Left lung (tissue), 10 donors: ENCODE measurements around the gene MAST4. TPM values are rescaled to one million over a fixed set of nuclear protein-coding genes. Genes with fewer than 3 reads are reported as not detected.
A peak's percentile ranks its signal among the peaks of the same experiment; 100 is the strongest.

Source experiments
- ATAC-seq: fragments of 200-7000 bp; cut with Tn5 transposase; one replicate; pipeline ENCODE4 v1.9.1; 2020; ENCODE audit warnings: moderate library complexity
- DNase-seq, 4 donors: peaks; one replicate each; pipeline ENCODE4 v3.0.0-alpha.2; 2013 to 2020
- H3K27ac ChIP-seq, 2 donors: fragments of 200-600 bp; sonication (generic) in 1 of 2; one replicate each; pipeline versions ENCODE4 v1.5.0 to v1.8.0; 2020 to 2021
- H3K27me3 ChIP-seq, 2 donors: fragments of 200-600 bp; sonication (generic) in 1 of 2; one replicate each; pipeline versions ENCODE4 v1.5.0 to v1.8.0; 2020 to 2021
- H3K36me3 ChIP-seq, 2 donors: fragments of 200-600 bp; sonication (generic) in 1 of 2; one replicate each; pipeline versions ENCODE4 v1.5.0 to v1.8.0; 2020 to 2021
- H3K4me1 ChIP-seq, 2 donors: fragments of 200-600 bp; one replicate each; pipeline ENCODE4 v1.8.0; 2021
- H3K4me3 ChIP-seq, 2 donors: fragments of 200-600 bp; sonication (generic) in 1 of 2; one replicate each; pipeline versions ENCODE4 v1.5.0 to v1.8.0; 2020 to 2021; ENCODE audit warnings: mild to moderate bottlenecking in 1 of 2
- H3K9me3 ChIP-seq, 2 donors: fragments of 200-600 bp; sonication (generic) in 1 of 2; one replicate each; pipeline versions ENCODE4 v1.5.0 to v1.8.0; 2020 to 2021
- intact Hi-C, 2 donors: fragments of 100-400 bp; cut with DNase I; formaldehyde crosslinking; loops; one replicate each; pipeline versions ENCODE4 v1.11.2 to v1.14.2; 2022
- polyA plus RNA-seq, 6 donors: library from polyadenylated mRNA; unstranded; fragments of 120-200 nt; gene quantifications; one replicate each; pipeline ENCODE4 v1.2.1, GENCODE V29; 2013; ENCODE audit not compliant: insufficient read length in 6 of 6
- total RNA-seq, 2 donors: library from RNA; stranded (reverse); fragmentation: NEBNext Ultra II Directional; extraction: Animal tissue kit (Norgen Biotek cat#: 25700); gene quantifications; one replicate each; pipeline ENCODE4 v1.2.1, GENCODE V29; 2021
- TF ChIP-seq, protein P1 (sequence below), 2 donors: fragments of 200-600 bp; sonication (generic) in 1 of 2; IDR thresholded peaks; one replicate each; pipeline versions ENCODE4 v1.5.0 to v1.8.0; 2021; ENCODE audit warnings: antibody characterized with exemption in 2 of 2
- donor health status: DM: no; HTN: yes; CAD: no.
- donor health status: DM: no; HTN: no; CAD: no.

MAST4 gene
- total and polyA plus RNA-seq, 8 donors = 47.7 to 57.6 (median 53.0) TPM

DNA sequence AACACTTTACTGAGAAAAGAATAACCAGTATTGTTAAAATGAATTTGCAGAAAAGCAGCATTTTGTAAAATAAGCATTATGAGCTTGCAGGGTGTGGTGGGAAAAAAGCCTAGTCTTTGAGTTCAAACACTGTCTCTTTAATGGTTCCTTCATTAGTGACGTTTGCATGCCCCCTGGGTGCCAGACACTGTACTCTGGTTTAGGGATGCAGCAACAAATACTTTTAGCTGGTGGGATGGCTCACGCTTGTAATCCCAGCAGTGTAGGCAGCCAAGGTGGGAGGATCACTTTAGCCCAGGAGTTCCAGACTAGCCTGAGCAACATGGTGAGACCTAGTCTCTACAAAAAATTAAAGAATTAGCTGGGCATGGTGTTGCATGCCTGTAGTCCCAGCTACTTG lies 62.3 kb downstream of the MAST4 start:
- no peaks in the 10 kb centered on the region for H3K36me3 ChIP-seq
- TF ChIP-seq, protein P1, sequence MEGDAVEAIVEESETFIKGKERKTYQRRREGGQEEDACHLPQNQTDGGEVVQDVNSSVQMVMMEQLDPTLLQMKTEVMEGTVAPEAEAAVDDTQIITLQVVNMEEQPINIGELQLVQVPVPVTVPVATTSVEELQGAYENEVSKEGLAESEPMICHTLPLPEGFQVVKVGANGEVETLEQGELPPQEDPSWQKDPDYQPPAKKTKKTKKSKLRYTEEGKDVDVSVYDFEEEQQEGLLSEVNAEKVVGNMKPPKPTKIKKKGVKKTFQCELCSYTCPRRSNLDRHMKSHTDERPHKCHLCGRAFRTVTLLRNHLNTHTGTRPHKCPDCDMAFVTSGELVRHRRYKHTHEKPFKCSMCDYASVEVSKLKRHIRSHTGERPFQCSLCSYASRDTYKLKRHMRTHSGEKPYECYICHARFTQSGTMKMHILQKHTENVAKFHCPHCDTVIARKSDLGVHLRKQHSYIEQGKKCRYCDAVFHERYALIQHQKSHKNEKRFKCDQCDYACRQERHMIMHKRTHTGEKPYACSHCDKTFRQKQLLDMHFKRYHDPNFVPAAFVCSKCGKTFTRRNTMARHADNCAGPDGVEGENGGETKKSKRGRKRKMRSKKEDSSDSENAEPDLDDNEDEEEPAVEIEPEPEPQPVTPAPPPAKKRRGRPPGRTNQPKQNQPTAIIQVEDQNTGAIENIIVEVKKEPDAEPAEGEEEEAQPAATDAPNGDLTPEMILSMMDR (IDR thresholded peaks at IDR 0.05) = no peak
- peaks cover 0 to 6% of the 10 kb centered on the region in 2 donors for H3K4me1 ChIP-seq
- no peak for ATAC-seq
- DNase-seq = no peak
- intact Hi-C loops = no loop called here
- no peak overlapping the region for H3K4me3 ChIP-seq
- no peaks in the 10 kb centered on the region for H3K9me3 ChIP-seq
- H3K27ac ChIP-seq = no peak overlapping the region
- no peaks in the 10 kb centered on the region for H3K27me3 ChIP-seq

DNA sequence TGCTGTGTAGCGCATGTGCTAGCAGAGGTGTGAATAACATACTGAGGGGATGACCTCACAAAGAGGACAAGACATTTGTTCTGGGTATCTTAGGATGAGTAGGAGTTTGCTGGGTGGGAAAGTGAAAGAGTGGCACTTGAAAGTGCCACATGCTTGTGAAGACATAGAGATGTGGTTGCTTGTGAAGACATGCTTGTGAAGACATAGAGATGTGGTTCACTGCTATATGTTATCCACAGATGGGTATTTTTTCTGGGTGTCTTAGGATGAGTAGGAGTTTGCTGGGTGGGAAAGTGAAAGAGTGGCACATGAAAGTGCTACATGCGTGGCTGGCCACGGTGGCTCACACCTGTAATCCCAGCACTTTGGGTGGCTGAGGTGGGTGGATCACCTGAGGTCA lies 63.6 kb downstream of the MAST4 start:
- no peaks in the 10 kb centered on the region for H3K36me3 ChIP-seq
- no peak overlapping the region for H3K4me3 ChIP-seq
- H3K27ac ChIP-seq = no peak overlapping the region
- intact Hi-C loops = no loop called here
- H3K9me3 ChIP-seq = no peaks in the 10 kb centered on the region
- DNase-seq = no peak
- ATAC-seq = no peak
- peaks cover 0 to 6% of the 10 kb centered on the region in 2 donors for H3K4me1 ChIP-seq
- no peaks in the 10 kb centered on the region for H3K27me3 ChIP-seq
- TF ChIP-seq, protein P1 (IDR thresholded peaks at IDR 0.05) = no peak

DNA sequence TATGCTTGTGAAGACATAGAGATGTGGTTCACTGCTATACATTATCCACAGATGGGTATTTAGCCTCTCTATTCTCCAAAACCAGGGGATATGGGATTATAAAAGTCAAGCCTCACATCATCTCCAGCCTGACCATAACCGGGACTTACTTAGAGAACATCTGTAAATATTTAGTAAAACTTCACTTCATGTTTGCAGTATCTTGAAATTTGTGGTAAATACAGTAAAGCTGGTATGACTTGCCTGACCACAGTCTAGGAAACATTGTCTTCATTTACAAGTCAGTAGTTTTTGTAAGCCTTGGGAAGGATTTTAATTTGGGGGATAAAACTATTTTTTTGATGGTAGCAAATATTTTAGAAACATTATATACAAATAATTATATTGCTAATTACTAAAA lies 64.2 kb downstream of the MAST4 start:
- Histone ChIP-seq H3K4me3 (no peak overlapping the region), H3K9me3 (no peaks in the 10 kb centered on the region), H3K27ac (no peak overlapping the region), H3K4me1 (peaks cover 0 to 6% of the 10 kb centered on the region in 2 donors), H3K36me3 (no peaks in the 10 kb centered on the region), H3K27me3 (no peaks in the 10 kb centered on the region)
- TF ChIP-seq, protein P1 (IDR thresholded peaks at IDR 0.05) = no peak
- DNase-seq (no peak), ATAC-seq (peak; percentile 21)
- intact Hi-C loops = no loop called here

DNA sequence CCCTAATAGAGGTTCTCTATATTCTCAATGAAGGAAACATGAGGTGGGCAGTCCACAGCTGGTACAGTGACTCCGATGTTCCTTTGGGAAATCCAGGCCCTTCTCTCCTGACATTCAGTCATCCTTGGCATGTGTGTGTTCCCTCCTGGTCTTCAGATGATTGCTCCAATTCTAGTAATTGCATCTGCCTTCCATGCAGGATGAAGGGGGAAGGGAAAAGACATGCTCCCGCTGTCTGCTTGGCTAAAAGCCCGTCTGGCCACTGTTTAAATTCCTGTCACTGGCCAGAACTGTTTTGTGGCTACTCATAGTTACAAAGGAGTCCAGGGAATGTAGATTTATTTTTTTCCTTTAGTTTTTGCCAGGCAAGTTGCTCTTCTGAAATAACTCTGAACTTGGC lies 65.0 kb downstream of the MAST4 start:
- DNase-seq (peak in 1 of 4 donors; percentile 57), ATAC-seq (peak; percentile 81)
- Histone ChIP-seq H3K4me3 (no peak overlapping the region), H3K36me3 (no peaks in the 10 kb centered on the region), H3K9me3 (no peaks in the 10 kb centered on the region), H3K27ac (no peak overlapping the region), H3K27me3 (no peaks in the 10 kb centered on the region), H3K4me1 (peaks cover 0 to 6% of the 10 kb centered on the region in 2 donors)
- intact Hi-C loops = no loop called here
- TF ChIP-seq, protein P1 (IDR thresholded peaks at IDR 0.05) = no peak

DNA sequence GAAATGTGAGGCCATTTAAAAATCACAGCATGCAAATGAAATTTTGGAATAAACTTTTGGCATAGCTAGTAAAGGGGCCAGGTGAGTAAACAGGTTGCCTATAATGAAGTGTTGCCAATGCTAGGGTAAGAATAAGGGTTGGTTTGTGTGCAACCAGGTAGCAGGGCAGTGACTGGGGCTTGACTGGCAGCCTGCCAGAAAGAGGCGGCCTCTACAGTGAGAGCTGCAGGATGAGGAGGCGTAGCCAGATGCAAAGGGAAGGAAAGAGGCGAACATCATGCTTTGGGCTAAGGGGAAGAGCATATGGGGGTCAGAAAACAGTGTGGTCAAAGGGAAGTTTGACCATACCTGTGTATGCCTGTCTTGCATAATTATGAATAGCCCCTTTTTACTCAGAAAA lies 70.6 kb downstream of the MAST4 start:
- intact Hi-C loops = no loop called here
- H3K27me3 ChIP-seq = no peaks in the 10 kb centered on the region
- no peak overlapping the region for H3K27ac ChIP-seq
- no peak for DNase-seq
- no peaks in the 10 kb centered on the region for H3K9me3 ChIP-seq
- H3K4me1 ChIP-seq = peaks cover 0 to 12% of the 10 kb centered on the region in 2 donors
- TF ChIP-seq, protein P1 (IDR thresholded peaks at IDR 0.05) = no peak
- ATAC-seq = no peak
- H3K4me3 ChIP-seq = no peak overlapping the region
- no peaks in the 10 kb centered on the region for H3K36me3 ChIP-seq
